Erythroblast (primary cell): Measurements from ENCODE around the gene FBL.
A peak's percentile ranks its signal among the peaks of the same experiment; 100 is the strongest.

ENCODE experiments used
- DNase-seq, 2 experiments: peaks; one replicate each; lab custom pipeline; 2025; lab: John Stamatoyannopoulos, UW
- GATA1 ChIP-seq: IDR thresholded peaks from 2 replicates; pipeline ENCODE4 v1.6.1; 2011; ENCODE audit warnings: low read depth, mild to moderate bottlenecking, control low read depth, low read length, moderate library complexity
- POLR2A ChIP-seq: IDR thresholded peaks from 2 replicates; pipeline ENCODE4 v1.6.1; 2011; ENCODE audit warnings: mild to moderate bottlenecking, low read length

Gene FBL

DNA sequence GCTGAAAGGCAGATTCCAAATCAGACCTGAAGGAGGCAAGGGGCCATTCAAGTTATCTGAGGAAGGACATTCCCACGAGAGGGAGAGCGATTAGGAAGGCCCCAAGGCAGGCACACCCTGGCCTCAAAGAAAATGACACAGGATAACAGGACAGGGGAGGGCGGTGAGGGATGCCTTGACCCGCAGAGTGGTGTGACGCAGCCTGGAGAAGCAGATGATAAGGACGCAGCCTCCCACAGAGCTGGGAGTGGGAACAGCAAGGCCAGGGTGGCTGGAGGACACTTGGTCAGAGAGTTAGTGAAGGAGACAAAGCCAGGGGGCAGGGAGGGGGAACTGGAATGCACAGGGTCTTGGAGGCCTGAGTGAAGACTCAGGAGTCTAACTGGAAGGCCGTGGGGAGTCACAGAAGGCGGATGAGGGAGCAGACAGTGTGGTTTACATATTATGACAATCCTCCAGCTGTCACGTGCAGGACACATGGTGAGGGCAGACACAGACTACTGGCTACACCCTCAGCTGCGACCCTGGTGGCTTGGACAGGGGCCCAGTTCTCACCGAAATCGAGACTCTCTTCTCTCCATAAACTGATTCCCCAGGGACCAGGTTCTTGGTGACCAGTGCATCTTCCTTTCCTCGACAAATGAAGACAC lies 6.4 kb downstream of the FBL start:
- no peak for DNase-seq
- TF ChIP-seq GATA1 = no peak

DNA sequence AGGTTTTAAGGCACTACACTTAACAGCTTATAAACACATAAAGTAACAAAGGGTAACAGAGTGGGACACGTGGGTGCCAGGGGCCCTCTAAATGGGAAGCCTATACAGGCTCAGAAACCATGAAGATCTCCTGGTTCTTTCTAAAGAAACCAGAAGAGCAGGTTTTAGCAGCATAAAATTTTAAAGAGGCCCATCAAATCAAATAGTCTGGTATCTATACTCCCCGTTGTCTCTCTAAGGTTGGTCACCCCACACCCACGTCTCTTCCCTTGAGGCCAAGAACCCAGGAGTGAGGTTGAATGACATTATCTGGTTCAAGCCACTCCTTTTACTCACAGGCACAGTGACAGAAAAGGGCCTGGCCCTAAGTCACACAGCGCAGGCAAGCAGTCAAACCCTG lies 7.6 kb downstream of the FBL start:
- TF ChIP-seq GATA1 = no peak
- TF ChIP-seq POLR2A = no peak
- DNase-seq = no peak

DNA sequence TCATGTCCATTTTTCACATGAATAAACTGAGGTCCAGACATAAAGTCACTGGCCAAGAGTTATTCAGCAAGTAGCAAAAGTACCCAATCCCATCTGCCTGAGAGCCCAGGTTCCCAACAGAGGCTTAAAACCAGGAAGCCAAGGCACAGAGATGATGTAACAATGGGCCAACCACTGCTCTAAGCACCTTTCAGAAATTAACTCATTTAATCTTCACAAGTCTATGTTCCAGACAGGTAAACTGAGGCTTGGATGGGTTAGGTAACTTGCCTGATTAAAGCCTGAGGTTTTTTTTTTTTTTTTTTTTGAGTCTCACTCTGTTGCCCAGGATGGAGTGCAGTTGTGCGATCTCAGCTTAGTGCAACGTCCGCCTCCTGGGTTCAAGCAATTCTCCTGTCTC lies 8.2 kb downstream of the FBL start:
- no peak for TF ChIP-seq GATA1
- TF ChIP-seq POLR2A = no peak
- no peak for DNase-seq

DNA sequence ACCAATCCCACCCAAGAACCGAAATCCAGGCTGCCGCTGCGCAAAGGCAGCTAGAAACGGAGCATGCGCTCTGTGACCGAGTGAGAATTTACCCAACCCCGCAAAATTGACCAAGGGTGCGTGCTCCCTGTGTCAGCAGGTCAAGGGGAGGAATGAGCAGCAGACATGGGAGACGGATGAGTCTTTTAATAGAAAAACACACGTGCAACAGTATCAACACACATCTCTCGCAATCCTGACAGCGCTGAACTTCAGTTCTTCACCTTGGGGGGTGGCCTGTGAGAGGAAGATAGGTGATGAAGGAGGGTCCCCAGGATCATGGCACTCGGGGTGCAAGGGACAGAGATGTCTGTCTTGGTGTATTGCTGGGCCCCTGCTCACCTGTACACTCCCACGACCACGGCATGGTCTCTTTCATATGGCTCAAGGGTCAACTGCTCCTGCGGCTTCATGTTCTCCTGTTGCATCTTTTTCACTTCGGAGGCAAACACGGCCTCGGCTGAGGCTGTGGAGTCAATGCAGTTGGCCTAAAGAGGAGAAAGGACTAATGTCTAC lies 11.8 kb downstream of the FBL start:
- DNase-seq = no peak
- no peak for TF ChIP-seq GATA1
- no peak for TF ChIP-seq POLR2A

DNA sequence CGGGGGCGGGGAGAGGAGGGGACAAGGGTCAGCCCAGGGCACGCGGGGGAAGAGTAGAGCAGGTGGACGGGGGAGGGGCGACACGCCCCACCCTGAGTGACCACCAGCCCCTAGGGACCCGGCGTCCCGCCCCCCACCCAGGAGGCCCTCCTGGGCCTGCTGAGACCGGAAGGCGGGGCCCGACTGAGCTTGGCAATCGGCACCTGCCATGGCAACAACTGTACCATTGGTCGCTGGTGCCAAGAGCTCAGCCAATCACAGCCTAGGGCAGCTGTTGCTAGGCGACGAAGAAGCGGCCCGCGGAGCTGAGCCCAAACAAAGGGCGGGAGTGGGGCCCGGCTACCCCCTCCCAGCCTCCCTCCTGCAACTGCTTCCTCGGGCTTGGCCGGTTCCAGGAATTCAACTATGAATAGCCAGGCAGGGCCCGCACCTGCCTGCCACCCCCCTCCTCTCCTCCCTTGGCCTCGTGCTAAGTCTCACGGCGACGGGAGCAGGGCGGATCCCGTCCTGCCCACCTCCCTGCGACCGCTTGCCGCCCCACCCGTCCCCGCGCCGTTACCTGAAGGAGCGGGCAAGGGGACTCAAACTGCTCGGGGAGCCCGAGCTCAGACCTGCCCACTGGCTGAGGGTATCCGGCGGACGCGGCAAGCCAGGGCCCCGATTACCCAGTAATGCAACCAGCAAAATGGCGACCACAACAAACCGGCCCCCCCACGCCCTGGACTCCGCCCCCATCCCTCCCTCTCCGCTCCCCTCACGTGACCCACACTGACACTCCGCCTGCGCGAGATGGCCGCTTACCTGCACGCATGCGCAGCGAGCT lies 12.5 kb downstream of the FBL start, which contains the start of gene DYRK1B:
TSS of gene DYRK1B (minus strand) at position 699 of the 823 bp plus-strand sequence. CDS start 2,295 bp downstream, outside the sequence.
- DNase-seq = peak; percentile 97 to 98
- TF ChIP-seq GATA1 (no peak), POLR2A (peak; percentile 67)

DNA sequence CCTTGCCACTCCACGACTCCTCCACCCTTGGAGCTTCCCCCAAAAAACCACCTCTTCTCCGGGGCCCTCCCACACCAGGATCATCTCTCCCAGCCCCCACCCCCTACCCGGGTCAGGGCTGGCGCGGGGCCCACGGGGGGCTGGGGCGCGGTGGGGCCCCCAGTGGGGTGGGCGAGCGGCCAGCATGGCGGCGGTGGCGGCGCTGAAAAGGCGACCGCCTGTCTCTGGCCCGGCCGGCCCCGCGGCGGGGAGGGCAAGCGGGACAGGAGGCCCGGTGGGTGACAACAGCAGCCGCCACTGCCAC lies 13.1 kb downstream of the FBL start:
- TF ChIP-seq POLR2A (no peak), GATA1 (no peak)
- no peak for DNase-seq

DNA sequence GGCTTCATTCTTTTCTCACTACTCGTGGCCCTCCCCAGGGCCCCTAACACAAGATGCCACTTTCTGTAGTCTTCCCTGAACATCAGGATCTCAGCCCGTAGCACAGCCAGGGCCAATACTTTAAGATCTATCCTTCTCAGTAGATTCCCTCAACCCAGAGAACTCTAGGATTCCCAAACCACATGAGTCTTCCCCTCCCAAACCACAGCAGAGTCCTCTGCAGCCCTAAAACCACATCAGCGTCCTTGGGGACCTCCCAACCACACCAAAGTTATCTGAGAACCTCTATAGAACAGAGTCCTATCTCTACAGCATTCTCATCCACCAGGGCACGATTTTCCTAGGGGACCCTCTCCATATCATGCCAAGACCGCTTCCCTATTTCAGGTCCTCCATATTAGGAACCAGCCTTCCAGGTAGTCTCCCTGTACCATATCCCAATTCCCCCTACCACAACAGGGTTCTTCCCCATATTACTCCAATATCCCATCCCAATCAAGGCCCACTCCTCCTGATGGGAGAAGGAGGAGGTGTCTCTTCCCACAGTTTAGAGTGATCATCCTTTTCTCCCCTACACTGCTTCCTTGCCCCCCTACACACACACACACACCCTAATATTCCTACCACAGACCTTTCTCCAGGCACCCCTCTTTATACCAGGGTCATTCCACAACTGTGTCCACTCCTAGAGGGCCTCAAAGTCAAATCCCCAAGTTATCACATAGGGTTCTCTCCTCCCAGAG lies 13.7 kb downstream of the FBL start:
- DNase-seq = no peak
- no peak for TF ChIP-seq POLR2A
- no peak for TF ChIP-seq GATA1

DNA sequence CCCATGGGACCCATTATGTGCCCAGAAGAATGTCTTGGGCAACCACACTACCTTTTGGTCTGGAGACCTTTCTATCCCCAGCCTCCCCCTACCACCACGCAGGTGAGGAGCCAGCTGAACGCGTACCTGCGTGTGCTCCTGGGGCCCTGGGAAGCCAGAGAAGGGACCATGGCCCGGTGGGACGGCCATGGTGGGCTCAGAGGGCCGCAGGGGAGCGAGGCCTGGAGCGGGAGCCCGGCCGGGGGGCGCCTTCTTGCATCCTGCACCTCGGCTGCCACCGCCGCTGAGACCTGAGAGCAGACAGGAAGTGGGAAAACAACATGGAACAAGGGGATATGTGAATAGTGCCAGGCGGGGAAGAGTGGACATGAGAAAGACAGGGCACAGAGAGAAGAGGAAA lies 14.5 kb downstream of the FBL start:
- no peak for TF ChIP-seq GATA1
- TF ChIP-seq POLR2A = no peak
- no peak for DNase-seq

DNA sequence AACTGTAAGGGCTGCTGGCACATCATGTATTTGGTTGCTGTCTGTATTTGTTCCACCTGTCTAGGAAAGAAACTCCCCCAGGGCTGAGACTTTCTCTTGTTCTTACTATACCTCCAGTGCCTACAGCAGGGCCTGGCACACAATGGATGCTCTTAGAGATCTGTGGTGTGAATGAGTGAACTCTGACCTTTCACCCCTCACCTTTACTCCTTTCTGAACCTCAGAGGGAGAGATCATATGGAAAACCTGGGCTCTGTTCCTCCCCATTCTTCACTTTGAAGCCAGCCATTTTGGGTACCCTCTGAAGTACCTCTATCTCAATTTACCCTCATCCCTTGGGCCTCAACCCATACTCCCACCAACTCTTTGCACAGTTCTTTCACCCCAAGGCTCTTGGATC lies 15.3 kb downstream of the FBL start:
- DNase-seq = no peak
- TF ChIP-seq POLR2A (no peak), GATA1 (no peak)

DNA sequence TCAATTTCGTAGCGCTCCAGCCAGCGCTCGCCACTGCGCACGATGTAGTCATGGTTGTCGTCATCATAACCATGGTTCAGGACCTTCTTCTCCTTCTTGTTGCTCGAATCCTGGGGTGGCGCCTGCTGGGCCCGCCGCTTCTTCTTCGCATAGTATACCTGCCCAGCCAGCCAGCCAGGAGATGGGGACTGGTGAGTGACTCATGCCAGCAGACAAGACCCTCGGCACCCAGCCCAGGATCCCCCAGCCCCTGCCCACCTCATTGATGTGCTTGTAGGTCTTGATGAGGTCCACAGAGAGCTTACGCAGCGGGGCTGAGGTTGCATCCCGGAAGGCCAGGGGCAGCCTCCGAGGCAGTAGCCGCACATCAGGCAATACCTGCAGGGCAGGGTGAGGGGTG lies 15.8 kb downstream of the FBL start:
- no peak for TF ChIP-seq POLR2A
- TF ChIP-seq GATA1 = no peak
- DNase-seq = no peak

DNA sequence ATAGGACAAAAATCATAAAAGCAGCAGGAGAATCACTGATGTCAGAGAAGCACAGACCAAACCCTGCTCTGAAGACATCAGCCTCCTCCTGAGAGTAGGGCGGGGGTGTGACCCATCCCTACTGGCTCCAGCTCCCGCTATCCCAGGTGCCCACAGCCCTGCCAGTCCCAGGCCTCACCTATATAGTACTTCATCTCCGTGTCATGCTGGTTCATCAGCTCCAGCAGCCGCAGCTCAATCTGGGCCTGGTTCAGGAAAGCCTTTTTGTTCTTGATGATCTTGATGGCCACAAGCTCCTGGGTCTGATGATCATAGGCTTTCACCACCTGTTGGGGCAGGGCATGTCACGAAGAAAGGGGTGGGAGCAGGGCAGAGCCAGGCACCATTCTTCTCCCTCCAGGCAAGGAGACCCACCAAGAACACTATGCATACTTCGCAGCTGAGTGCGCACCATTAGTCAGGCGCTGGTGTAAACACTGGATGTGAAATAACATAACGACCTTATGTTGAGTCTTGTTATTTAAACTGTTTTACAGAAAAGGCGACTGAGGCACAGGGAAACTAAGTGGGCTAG lies 16.4 kb downstream of the FBL start:
- no peak for TF ChIP-seq GATA1
- no peak for TF ChIP-seq POLR2A
- DNase-seq = no peak

DNA sequence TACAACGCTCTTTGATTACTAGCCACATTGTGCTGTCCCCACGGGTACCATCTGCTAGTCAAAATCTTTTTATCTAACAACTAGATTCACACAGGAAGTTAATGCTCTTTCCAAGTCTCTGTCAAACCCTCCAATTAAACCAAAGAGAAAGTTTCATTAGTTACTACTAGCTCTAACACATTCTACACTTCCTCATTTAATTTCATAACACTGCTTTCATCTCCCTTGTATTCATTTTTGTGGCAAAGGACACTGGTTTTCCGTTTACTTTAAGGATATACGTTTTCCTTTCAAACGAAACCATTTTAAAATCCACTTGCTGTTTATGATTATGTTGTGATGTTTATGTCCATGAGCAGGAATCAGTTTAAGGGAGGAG lies 17.5 kb downstream of the FBL start:
- TF ChIP-seq POLR2A (no peak), GATA1 (no peak)
- no peak for DNase-seq

DNA sequence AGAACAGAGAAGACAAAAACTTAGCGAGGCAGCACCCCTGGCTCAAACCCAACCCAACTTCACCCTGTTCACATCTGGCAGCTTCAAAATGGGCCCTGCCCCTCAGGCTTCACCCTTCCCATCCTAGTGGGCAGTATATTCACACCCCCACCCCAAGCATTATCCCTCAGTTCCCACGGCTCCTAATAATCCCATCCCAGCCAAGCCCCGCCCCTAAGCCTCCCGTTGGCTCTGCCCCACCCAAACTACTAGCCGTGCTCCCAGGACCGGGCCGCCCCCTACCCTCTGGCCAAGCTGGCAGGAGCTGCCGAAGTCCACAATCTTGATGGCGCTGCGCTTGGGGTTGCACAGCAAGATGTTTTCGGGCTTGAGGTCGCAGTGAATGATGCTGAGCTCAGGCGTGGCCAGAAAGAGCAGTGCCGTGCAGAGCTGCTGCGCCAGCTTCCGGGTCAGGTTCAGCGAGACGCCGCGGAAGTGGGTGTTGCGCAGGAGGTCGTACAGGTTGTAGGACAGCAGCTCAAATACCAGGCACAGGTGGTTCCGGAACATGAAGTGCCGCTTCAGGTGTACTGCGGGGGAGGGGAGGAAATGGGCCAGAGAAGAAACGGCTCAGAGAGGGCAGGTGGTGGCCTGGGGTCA lies 18.0 kb downstream of the FBL start:
- TF ChIP-seq POLR2A (no peak), GATA1 (no peak)
- DNase-seq = no peak
